GM12891 (cell line): ENCODE measurements around the gene SEPTIN3.

Experiments used
- PAX5 ChIP-seq: IDR thresholded peaks from 2 replicates; pipeline ENCODE4 v1.6.1; 2011; ENCODE audit warnings: low read length, moderate library complexity, mild to moderate bottlenecking; ENCODE audit not compliant: insufficient read depth, severe bottlenecking
- POLR2A ChIP-seq: IDR thresholded peaks from 2 replicates; pipeline ENCODE4 v1.6.1; 2011; ENCODE audit warnings: low read depth, low read length, control low read depth
- POLR2AphosphoS5 ChIP-seq: IDR thresholded peaks from 2 replicates; pipeline ENCODE4 v1.6.1; 2011; ENCODE audit warnings: low read depth, low read length, control low read depth
- POU2F2 ChIP-seq: IDR thresholded peaks from 2 replicates; pipeline ENCODE4 v1.6.1; 2011; ENCODE audit warnings: low read depth, mild to moderate bottlenecking, control low read depth, low read length, moderate library complexity
- SPI1 ChIP-seq: IDR thresholded peaks from 2 replicates; pipeline ENCODE4 v1.6.1; 2011; ENCODE audit warnings: low read depth, low read length, control low read depth
- TAF1 ChIP-seq: IDR thresholded peaks from 2 replicates; pipeline ENCODE4 v1.6.1; 2011; ENCODE audit warnings: low read depth, low read length, control low read depth

DNA sequence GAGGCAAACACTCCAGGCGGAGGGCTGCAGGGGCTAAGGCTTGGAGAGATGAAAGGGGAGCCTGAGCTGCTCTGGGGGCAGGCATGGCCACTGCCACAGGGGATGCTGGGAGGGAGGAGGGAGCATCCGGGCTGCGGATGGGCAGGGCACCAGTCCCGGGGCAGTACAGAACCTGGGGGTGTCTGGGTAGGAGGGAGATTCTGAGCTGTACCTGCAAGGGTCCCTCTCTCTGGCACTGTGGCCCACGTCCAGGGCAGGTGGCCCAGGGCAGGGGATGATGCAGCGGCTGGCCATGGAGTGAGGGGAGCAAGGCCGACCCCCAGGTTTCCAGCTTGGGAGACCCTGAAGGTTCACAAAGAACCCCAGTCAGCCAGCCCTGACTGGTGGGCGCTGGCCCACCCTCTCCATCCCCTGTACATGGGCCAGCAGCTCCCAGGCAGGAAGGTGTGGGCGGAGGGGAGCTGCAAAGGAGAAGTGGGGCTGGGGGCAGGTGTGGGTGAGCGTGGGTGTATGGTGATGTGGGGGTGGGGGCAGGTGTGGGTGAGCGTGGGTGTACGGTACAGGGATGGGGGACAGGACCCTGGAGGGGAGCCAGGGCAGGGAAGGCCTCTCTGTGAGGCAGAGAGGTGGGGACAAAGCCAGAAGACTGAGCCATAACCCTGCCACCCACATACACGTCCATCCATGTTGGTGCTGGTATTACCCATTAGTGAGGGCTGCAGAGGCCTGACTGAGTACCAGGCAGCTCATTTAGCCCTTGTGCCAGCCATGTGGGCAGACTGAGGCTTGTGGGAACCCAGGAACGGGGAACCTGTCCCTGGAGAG is 40.4 kb upstream of the SEPTIN3 start:
- TF ChIP-seq POLR2A (no peak), POLR2AphosphoS5 (no peak), SPI1 (peak; percentile 57), TAF1 (no peak), POU2F2 (no peak), PAX5 (no peak)
